Measurements from ENCODE around the gene REXO1.

REXO1 gene

GRCh38 chr19:1849132-1849474, 820 bp upstream of the REXO1 start:
- no peak for DNase-seq (ENCODE audit: low spot score)

DNA sequence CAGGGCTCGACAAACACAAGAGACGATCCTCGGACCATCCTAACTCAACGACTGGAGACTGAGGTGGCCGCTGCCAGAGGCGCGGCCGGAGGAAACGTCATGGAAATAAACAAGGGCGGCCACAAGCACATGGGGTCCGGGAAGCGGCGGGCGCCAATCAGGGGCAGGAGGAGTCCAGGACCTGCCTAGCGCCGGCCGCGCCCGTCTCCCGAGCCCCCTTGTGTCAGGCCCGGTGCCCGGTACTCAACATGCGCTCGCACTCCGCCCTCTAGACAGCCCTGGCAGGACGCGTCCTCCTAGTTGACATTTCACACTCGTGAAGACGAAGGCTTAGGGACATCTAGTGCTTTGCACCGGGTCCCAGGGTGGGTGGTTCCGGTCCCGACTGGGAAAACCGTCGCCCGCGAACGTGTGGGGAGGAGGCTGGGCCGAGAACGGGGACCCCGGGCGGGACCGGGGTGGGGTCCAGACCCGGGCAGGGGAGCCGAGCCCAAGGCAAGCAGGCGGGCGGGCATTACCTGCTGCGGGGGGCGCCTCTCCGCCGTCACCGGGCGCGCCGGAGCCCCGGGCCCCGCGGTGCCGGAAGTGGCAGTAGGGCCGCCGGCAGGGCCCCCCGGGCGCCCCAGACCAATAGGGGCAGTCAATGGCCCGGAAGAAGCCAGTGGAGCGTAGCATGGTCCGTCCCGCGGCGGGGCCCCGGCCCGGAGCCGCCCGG, 442 bp downstream of the REXO1 start:
- peak; percentile 46 for DNase-seq (ENCODE audit: low spot score)

- peak; percentile 35 for DNase-seq (ENCODE audit: low spot score)
Measured at GRCh38 chr19:1847348-1847683, 967 bp downstream of the REXO1 start.

DNA sequence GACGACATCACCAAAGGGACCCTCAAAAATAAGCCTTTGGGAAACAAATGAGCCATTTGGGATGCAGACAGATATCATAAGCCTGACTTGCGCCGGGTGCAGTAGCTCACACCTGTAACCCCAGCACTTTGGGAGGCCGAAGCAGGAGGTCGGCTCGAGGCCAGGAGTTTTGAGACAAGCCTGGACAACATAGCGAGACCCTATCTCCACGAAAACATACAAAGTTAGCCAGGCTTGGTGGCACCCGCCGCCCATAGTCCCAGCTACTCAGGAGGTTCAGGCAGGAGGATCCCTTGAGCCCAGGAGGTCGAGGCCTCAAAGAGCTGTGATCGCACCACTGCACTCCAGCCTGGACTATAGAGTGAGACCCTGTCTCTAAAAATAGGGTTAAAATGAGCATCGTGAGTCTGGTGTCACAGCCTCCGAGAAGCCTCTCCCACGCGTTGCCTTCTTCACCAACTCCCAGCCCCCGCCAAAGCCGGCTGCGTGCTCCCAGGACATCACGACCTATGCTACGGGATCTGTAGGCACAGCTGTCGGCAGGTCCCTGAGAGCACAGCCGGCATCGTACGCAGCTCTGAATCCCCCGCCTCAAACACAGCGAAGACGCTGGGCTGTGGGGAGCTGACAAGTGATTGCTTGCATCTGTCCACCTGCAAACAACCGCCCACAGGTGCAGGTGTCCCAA, 1.6 kb downstream of the REXO1 start:
- DNase-seq (ENCODE audit: low spot score) = no peak

- no peak for DNase-seq (ENCODE audit: low spot score)
Measured at GRCh38 chr19:1845642-1846041, 2.6 kb downstream of the REXO1 start.

GRCh38 chr19:1845125-1845515, 3.2 kb downstream of the REXO1 start:
- DNase-seq (ENCODE audit: low spot score) = no peak

GRCh38 chr19:1844513-1845124, 3.7 kb downstream of the REXO1 start:
- no peak for DNase-seq (ENCODE audit: low spot score)

DNA sequence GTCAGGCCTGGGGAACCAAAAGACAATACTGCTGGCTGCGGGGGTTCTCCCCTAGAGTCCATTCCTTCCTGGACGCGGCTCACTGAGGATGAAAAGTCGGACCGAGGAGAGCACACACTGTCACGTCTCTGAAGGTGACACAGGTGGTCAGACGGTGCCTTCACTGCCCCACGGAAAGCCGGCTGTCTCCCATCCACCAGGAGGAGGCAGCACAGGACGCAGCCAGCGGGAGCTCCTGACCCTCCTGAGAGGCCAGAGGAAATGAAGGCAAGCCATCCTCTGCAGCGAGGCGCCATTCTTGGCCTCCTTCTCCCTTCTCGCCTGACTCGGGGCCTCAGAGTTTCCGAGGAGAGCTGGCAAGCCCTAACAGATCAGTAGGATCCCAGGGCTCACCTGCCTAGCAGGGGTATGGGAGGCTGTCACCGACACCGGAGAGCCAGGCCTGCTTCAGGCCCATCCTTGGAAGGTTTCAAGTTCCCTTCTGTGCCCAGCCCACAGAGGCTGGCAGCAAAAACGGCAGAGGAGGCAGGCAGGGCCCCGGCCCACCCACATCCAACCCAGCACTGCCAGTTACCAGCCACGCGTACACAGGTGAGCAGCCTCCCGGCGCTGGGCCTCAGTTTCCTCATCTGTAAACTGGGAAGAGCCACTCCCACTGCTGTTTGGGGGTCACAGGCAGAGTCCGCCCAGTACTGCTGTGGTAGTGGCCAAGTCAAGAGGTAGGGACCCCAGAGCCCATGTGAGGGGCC, 4.5 kb downstream of the REXO1 start:
- no peak for DNase-seq (ENCODE audit: low spot score)

GRCh38 chr19:1843116-1843515, 5.2 kb downstream of the REXO1 start:
- no peak for DNase-seq (ENCODE audit: low spot score)

GRCh38 chr19:1841209-1841924, 6.9 kb downstream of the REXO1 start:
- no peak for DNase-seq (ENCODE audit: low spot score)

GRCh38 chr19:1840541-1841115, 7.7 kb downstream of the REXO1 start:
- no peak for DNase-seq (ENCODE audit: low spot score)

GRCh38 chr19:1839658-1840540, 8.4 kb downstream of the REXO1 start:
- no peak for DNase-seq (ENCODE audit: low spot score)

DNA sequence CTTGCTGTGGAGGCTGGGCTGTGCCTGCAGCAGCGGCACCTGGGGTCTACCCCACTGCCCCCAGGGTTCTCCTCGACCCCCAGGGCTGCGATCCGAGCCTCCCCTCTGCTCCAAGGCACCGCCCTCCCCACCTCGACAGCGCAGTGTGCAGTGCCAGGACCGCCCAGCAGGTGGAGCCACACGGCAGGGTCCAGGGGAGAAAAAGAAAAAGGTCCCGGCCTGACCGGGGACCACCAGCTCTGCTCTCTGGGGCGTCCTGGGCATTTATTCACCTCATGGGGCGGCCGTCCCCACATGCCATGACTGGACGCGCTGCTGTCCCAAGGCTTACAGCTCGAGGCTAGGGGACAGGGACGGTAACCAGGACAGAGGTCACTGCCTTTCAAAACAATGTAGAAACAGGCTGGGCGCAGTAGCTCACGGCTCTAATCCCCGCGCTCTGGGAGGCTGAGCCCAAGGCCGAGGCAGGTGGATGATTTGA, 10.6 kb downstream of the REXO1 start:
- DNase-seq (ENCODE audit: low spot score) = peak; percentile 84

GRCh38 chr19:1837222-1837565, 11.1 kb downstream of the REXO1 start:
- DNase-seq (ENCODE audit: low spot score) = no peak

GRCh38 chr19:1836458-1837221, 11.6 kb downstream of the REXO1 start:
- DNase-seq (ENCODE audit: low spot score) = no peak

GRCh38 chr19:1833540-1833939, 14.7 kb downstream of the REXO1 start:
- DNase-seq (ENCODE audit: low spot score) = no peak

- DNase-seq (ENCODE audit: low spot score) = no peak
Measured at GRCh38 chr19:1832046-1832663, 16.1 kb downstream of the REXO1 start.

GRCh38 chr19:1830978-1831377, 17.3 kb downstream of the REXO1 start:
- no peak for DNase-seq (ENCODE audit: low spot score)

DNA sequence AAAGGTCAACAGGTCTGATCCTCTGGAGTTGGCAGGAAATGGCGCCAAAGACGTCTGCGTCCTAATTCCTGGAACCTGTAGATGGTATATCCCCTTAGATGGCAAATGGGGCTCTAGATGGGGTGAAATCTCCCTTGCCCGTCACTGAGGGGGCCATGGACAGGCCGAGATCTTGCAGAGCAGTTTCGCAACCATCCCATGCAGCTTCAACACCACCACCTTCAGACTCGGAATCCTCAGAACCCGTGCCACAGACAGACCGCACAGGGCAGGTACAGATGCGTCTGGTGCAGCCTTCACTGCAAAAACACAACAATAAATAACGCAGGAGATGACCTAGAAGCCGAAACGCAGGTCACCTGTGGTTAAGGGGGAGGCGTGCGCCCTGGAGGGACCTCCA, 17.7 kb downstream of the REXO1 start:
- DNase-seq (ENCODE audit: low spot score) = no peak

- DNase-seq (ENCODE audit: low spot score) = no peak
Measured at GRCh38 chr19:1829958-1830357, 18.3 kb downstream of the REXO1 start.
